NCI-H1930 (cell line): ENCODE measurements around the gene CNPY2.
A peak's percentile ranks its signal among the peaks of the same experiment; 100 is the strongest.
"Not testable (repeated sequence)": the region's sequence is repeated elsewhere in the genome, so short reads cannot be mapped to it uniquely, and the experiment has no call there.

Experiments
- DNase-seq, 2 experiments: peaks; one replicate each; lab custom pipeline; 2025; lab: John Stamatoyannopoulos, UW

Gene CNPY2

GRCh38 chr12:56315622-56316473 lies at the start of gene CNPY2:
TSS of gene CNPY2 (minus strand) at chr12:56315988. CDS start at chr12:56315217, 771 bp downstream.
- DNase-seq: peak; percentile 93 to 99

- DNase-seq: no peak
Observed at GRCh38 chr12:56362130-56363059, 46.6 kb upstream of the CNPY2 start, which contains the start of gene APOF. TSS of gene APOF (minus strand) at chr12:56362857. CDS start at chr12:56362745, 112 bp downstream.

- no peak for DNase-seq
Observed at GRCh38 chr12:56361487-56362129, 45.8 kb upstream of the CNPY2 start.

GRCh38 chr12:56359851-56360767 lies 44.3 kb upstream of the CNPY2 start, which contains the start of gene STAT2:
TSS of gene STAT2 (minus strand) at chr12:56360107. CDS start at chr12:56356571, 3,536 bp downstream.
- peak; percentile 95 for DNase-seq

- DNase-seq: no peak
Observed at GRCh38 chr12:56358836-56359532, 43.2 kb upstream of the CNPY2 start.

GRCh38 chr12:56351325-56351724 lies 35.5 kb upstream of the CNPY2 start:
- DNase-seq: no peak

- DNase-seq: no peak
Observed at GRCh38 chr12:56350662-56351061, 34.9 kb upstream of the CNPY2 start.

- no peak for DNase-seq
Observed at GRCh38 chr12:56348776-56349175, 33.0 kb upstream of the CNPY2 start.

GRCh38 chr12:56347255-56347654 lies 31.5 kb upstream of the CNPY2 start:
- not testable (repeated sequence) for DNase-seq

GRCh38 chr12:56346675-56347074 lies 30.9 kb upstream of the CNPY2 start:
- no peak for DNase-seq

GRCh38 chr12:56342290-56342689 lies 26.5 kb upstream of the CNPY2 start:
- DNase-seq: not testable (repeated sequence)

- DNase-seq: no peak
Observed at GRCh38 chr12:56341616-56342015, 25.8 kb upstream of the CNPY2 start.

GRCh38 chr12:56339158-56339422 lies 23.3 kb upstream of the CNPY2 start:
- no peak for DNase-seq

GRCh38 chr12:56338308-56339157 lies 22.7 kb upstream of the CNPY2 start, which contains the start of gene IL23A:
TSS of gene IL23A (plus strand) at chr12:56338884. CDS start at chr12:56339045, 161 bp downstream.
- DNase-seq: no peak

GRCh38 chr12:56337753-56338251 lies 22.0 kb upstream of the CNPY2 start:
- DNase-seq: no peak

GRCh38 chr12:56336361-56337167 lies 20.8 kb upstream of the CNPY2 start:
- DNase-seq: no peak

- not testable (repeated sequence) for DNase-seq
Observed at GRCh38 chr12:56335527-56335926, 19.7 kb upstream of the CNPY2 start.

- no peak for DNase-seq
Observed at GRCh38 chr12:56334490-56334793, 18.7 kb upstream of the CNPY2 start.
